SK-N-SH (cell line): ENCODE data around the gene SP2. TPM values are rescaled to one million over a fixed set of nuclear protein-coding genes. Genes with fewer than 3 reads are reported as not detected.
A peak's percentile ranks its signal among the peaks of the same experiment; 100 is the strongest.

ENCODE experiments used
- CTCF ChIA-PET: fragments of 300-600, 350-600 bp; formaldehyde crosslinking; extraction: SDS; loops from one replicate; lab custom pipeline; 2021; lab: Yijun Ruan, JAX
- POLR2A ChIA-PET: fragments of 350-600 bp; sonication (Branson Sonifier 250); formaldehyde crosslinking; extraction: SDS; loops from one replicate; lab custom pipeline; 2020; ENCODE audit warnings: antibody characterized with exemption, inconsistent platforms; lab: Yijun Ruan, JAX
- DNase-seq: peaks from one replicate; pipeline ENCODE4 v3.0.0; 2012
- H2AFZ ChIP-seq: fragments of 200-600 bp; sonication (generic); 2 replicates; pipeline ENCODE4 v1.8.1; 2016; ENCODE audit warnings: antibody characterized with exemption, mild to moderate bottlenecking, low read depth
- H3F3A ChIP-seq: fragments of 200-600 bp; sonication (generic); replicated peaks from 2 replicates; pipeline ENCODE3; 2016; ENCODE audit warnings: antibody characterized with exemption, mild to moderate bottlenecking; ENCODE audit not compliant: insufficient read depth
- H3K27ac ChIP-seq, 2 experiments: fragments of 200-500 bp in 1 of 2; fragments of 200-600 bp in 1 of 2; sonication (Bioruptor generic) in 1 of 2; sonication (generic), shearing (Covaris generic) in 1 of 2; 2 replicates each; pipeline versions ENCODE4 v1.5.1 to v1.6.1; 2014 to 2016; ENCODE audit warnings: low read depth in 2 of 2, inconsistent platforms in 1 of 2, low read length in 1 of 2, mild to moderate bottlenecking in 1 of 2, mixed read lengths in 1 of 2
- H3K27me3 ChIP-seq: fragments of 200-600 bp; sonication (generic), shearing (Covaris generic); 2 replicates; pipeline ENCODE4 v1.6.1; 2016; ENCODE audit warnings: mixed run types; ENCODE audit not compliant: insufficient read depth
- H3K36me3 ChIP-seq, 2 experiments: fragments of 200-500 bp in 1 of 2; fragments of 200-600 bp in 1 of 2; sonication (Bioruptor generic) in 1 of 2; sonication (generic) in 1 of 2; replicated peaks in 1 of 2; 2 replicates each; pipeline versions ENCODE3 to v1.5.1; 2014 to 2016; ENCODE audit warnings: low read length in 1 of 2, mild to moderate bottlenecking in 1 of 2; ENCODE audit not compliant: insufficient read depth in 2 of 2, control insufficient read depth in 1 of 2
- H3K4me1 ChIP-seq, 2 experiments: fragments of 200-500 bp in 1 of 2; fragments of 200-600 bp in 1 of 2; sonication (Bioruptor generic) in 1 of 2; sonication (generic), shearing (Covaris generic) in 1 of 2; 2 replicates each; pipeline versions ENCODE4 v1.5.1 to v1.6.1; 2014 to 2016; ENCODE audit warnings: low read depth in 1 of 2, low read length in 1 of 2, mixed run types in 1 of 2; ENCODE audit not compliant: insufficient read depth in 2 of 2, control insufficient read depth in 1 of 2
- H3K4me2 ChIP-seq: fragments of 200-600 bp; sonication (generic), shearing (Covaris generic); 2 replicates; pipeline ENCODE4 v1.6.1; 2017; ENCODE audit warnings: mixed run types
- H3K4me3 ChIP-seq, 2 experiments: fragments of 200-500 bp in 1 of 2; fragments of 200-600 bp in 1 of 2; sonication (Bioruptor generic) in 1 of 2; sonication (generic), shearing (Covaris generic) in 1 of 2; 2 replicates each; pipeline versions ENCODE4 v1.5.1 to v1.8.1; 2014 to 2016; ENCODE audit warnings: low read depth in 2 of 2, inconsistent platforms in 1 of 2, low read length in 1 of 2, mild to moderate bottlenecking in 1 of 2, mixed read lengths in 1 of 2, moderate library complexity in 1 of 2
- H3K79me2 ChIP-seq: fragments of 200-600 bp; sonication (generic); 2 replicates; pipeline ENCODE4 v1.8.1; 2017; ENCODE audit warnings: mild to moderate bottlenecking; ENCODE audit not compliant: insufficient read depth
- H3K9ac ChIP-seq: fragments of 200-600 bp; sonication (generic); 2 replicates; pipeline ENCODE4 v1.6.1; 2017; ENCODE audit warnings: mixed run types
- H3K9me2 ChIP-seq: fragments of 200-600 bp; sonication (generic); 2 replicates; pipeline ENCODE4 v1.6.1; 2017; ENCODE audit warnings: mixed run types
- H3K9me3 ChIP-seq: fragments of 200-600 bp; sonication (generic); 2 replicates; pipeline ENCODE4 v1.6.1; 2017; ENCODE audit warnings: mixed run types, mild to moderate bottlenecking, moderate library complexity
- H4K20me1 ChIP-seq: fragments of 200-600 bp; sonication (generic); 2 replicates; pipeline ENCODE4 v1.6.1; 2017; ENCODE audit warnings: mild to moderate bottlenecking, mixed run types; ENCODE audit not compliant: insufficient read depth
- CHD2 ChIP-seq: fragments of 150-350 bp; IDR thresholded peaks from 2 replicates; pipeline ENCODE4 v1.6.1; 2018; ENCODE audit warnings: low read length; ENCODE audit not compliant: partially characterized antibody
- EZH2phosphoT487 ChIP-seq: fragments of 200-600 bp; sonication (generic); IDR thresholded peaks from 2 replicates; pipeline ENCODE4 v1.6.1; 2017; ENCODE audit warnings: low read depth, mixed run types, mild to moderate bottlenecking, antibody characterized with exemption, moderate library complexity, borderline replicate concordance
- FOXJ3 ChIP-seq: sonication (generic); formaldehyde crosslinking; IDR thresholded peaks from 2 replicates; pipeline ENCODE4 v1.5.1; 2020; ENCODE audit warnings: mild to moderate bottlenecking, missing genetic modification reagents
- MXI1 ChIP-seq: IDR thresholded peaks from 2 replicates; pipeline ENCODE4 v1.6.1; 2012; ENCODE audit warnings: mild to moderate bottlenecking, low read depth, low read length, improper control_type of control experiment
- NFIC ChIP-seq: IDR thresholded peaks from 2 replicates; pipeline ENCODE4 v1.4.0; 2012; ENCODE audit warnings: borderline replicate concordance
- POLR2AphosphoS5 ChIP-seq: IDR thresholded peaks from 2 replicates; pipeline ENCODE4 v1.6.1; 2012; ENCODE audit warnings: low read depth, low read length
- RCOR1 ChIP-seq: fragments of 150-350 bp; IDR thresholded peaks from 2 replicates; pipeline ENCODE4 v1.6.1; 2017; ENCODE audit warnings: antibody characterized with exemption, low read length
- RFX5 ChIP-seq: IDR thresholded peaks from 2 replicates; pipeline ENCODE4 v1.6.1; 2012; ENCODE audit warnings: mild to moderate bottlenecking, improper control_type of control experiment, low read length
- TEAD4 ChIP-seq: IDR thresholded peaks from 2 replicates; pipeline ENCODE4 v1.4.0; 2012; ENCODE audit warnings: mild to moderate bottlenecking, borderline replicate concordance; ENCODE audit not compliant: insufficient read depth
- WGBS: methylation state at CpG from one replicate; pipeline ENCODE4 v1.1.6; 2017; ENCODE audit warnings: low lambda C conversion rate; 5-methylcytosine and 5-hydroxymethylcytosine counted together
- polyA plus RNA-seq, 3 experiments: library from polyadenylated mRNA; depleted of rRNA; stranded (reverse); fragments of >200 nt; gene quantifications; 2 replicates each; pipeline ENCODE4 v1.2.3, GENCODE V29; 2012
- TF ChIP-seq, protein P1 (sequence below): IDR thresholded peaks from 2 replicates; pipeline ENCODE4 v1.4.0; 2012; ENCODE audit warnings: low read depth
- TF ChIP-seq, protein P2 (sequence below): fragments of 150-350 bp; IDR thresholded peaks from 2 replicates; pipeline ENCODE4 v1.6.1; 2017; ENCODE audit warnings: antibody characterized with exemption, low read length, low read depth, borderline replicate concordance

Gene SP2
- polyA plus RNA-seq, 1 of the 3 experiments (the other 2 are of a cell fraction), result 16.7 TPM

DNA sequence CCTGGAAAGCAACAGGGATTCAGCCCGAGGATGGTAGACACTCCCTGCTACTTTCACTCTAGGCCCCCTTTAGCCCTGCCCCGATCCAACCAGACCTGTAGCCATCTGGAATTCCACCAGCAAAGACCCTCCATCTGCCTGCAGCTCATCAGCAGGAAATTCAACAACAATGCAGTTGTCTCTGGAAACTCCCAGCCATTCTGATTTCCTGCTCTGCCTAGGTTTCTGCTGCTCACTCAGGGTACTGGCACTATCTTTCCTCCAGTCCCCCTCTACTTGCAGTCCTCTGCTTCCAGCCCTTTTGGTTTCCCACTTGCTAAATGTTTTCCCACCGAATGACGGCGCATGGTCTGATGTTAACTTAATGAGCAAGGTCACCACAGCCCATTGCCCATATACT, 42.4 kb upstream of the SP2 start:
- WGBS, result 17% methylated on average over 5 of the region's 5 CpGs
- Histone ChIP-seq H3K79me2 (no peaks in the 10 kb centered on the region), H3F3A (peaks cover 8% of the 10 kb centered on the region), H3K27ac (no peak overlapping the region), H3K4me2 (no peak overlapping the region), H3K27me3 (peaks cover 86% of the 10 kb centered on the region), H3K9me3 (no peaks in the 10 kb centered on the region), H3K4me3 (no peak overlapping the region), H3K9me2 (no peaks in the 10 kb centered on the region), H3K9ac (no peak overlapping the region), H3K4me1 (peaks cover 0 to 8% of the 10 kb centered on the region in 2 experiments; a peak in 1 of 4 replicates), H3K36me3 (no peaks in the 10 kb centered on the region), H2AFZ (no peak overlapping the region), H4K20me1 (0 out of 2 replicates have a peak, but pooled peaks cover 6% of the 10 kb centered on the region)
- POLR2A ChIA-PET, result no interaction called here
- DNase-seq, result no peak
- CTCF ChIA-PET, result interaction anchor here (1.0 to 33.0 kb wide), 4 partner anchors 16 to 117 kb away, joined by 3 to 1447 read pairs (median 289); partner anchors contain the start of genes CDK5RAP3, LRRC46, MRPL10 and SCRN2
- TF ChIP-seq CHD2, result no peak
- 0 out of 2 replicates have a peak, but pooled peaks have one; percentile 7 for TF ChIP-seq EZH2phosphoT487

DNA sequence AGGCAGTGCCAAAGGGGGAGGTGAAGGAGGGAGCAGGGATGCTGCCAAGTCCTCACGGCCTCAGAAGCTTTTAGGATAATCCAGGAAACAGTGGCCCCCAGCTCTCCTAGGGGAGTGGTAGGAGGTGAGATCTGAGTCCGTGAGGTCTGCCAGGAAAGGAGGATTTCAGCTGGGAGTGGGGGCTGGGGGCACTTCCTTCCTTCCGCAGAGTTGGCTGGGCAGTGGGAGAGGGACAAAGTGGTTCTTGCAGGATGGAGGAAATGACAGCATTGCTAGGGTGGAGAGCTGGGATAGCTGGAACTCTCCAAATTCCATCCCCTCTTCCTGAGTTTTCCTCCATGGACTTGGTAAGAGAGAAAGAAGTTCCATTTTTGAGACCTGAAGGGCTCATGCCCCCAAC, 40.3 kb upstream of the SP2 start:
- Histone ChIP-seq H3K9me2 (no peaks in the 10 kb centered on the region), H3K4me1 (peaks cover 0 to 5% of the 10 kb centered on the region in 2 experiments; a peak in 1 of 4 replicates), H3F3A (peaks cover 4% of the 10 kb centered on the region), H3K9ac (no peak overlapping the region), H3K79me2 (no peaks in the 10 kb centered on the region), H2AFZ (no peak overlapping the region), H3K4me3 (no peak overlapping the region), H3K27me3 (peaks cover 77% of the 10 kb centered on the region), H4K20me1 (0 out of 2 replicates have a peak, but pooled peaks cover 6% of the 10 kb centered on the region), H3K4me2 (no peak overlapping the region), H3K36me3 (no peaks in the 10 kb centered on the region), H3K27ac (no peak overlapping the region), H3K9me3 (no peaks in the 10 kb centered on the region)
- no peak for TF ChIP-seq RCOR1
- TF ChIP-seq FOXJ3, result no peak
- TF ChIP-seq, protein P1, sequence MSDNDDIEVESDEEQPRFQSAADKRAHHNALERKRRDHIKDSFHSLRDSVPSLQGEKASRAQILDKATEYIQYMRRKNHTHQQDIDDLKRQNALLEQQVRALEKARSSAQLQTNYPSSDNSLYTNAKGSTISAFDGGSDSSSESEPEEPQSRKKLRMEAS, result no peak
- TF ChIP-seq, protein P2, sequence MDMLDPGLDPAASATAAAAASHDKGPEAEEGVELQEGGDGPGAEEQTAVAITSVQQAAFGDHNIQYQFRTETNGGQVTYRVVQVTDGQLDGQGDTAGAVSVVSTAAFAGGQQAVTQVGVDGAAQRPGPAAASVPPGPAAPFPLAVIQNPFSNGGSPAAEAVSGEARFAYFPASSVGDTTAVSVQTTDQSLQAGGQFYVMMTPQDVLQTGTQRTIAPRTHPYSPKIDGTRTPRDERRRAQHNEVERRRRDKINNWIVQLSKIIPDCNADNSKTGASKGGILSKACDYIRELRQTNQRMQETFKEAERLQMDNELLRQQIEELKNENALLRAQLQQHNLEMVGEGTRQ, result no peak
- TF ChIP-seq MXI1, result no peak
- TF ChIP-seq RFX5, result no peak
- no peak for TF ChIP-seq NFIC
- TF ChIP-seq TEAD4, result no peak
- no peak for TF ChIP-seq POLR2AphosphoS5
- ChIA-PET POLR2A (interaction anchor here (1.1 kb wide), 1 partner anchor 40 kb away, joined by 3 read pairs; the partner anchor contains the start of gene SP2), CTCF (interaction anchor here (0.7 to 33.0 kb wide), 6 partner anchors 9 to 96 kb away, joined by 3 to 1447 read pairs (median 4); partner anchors contain the start of genes LRRC46, MRPL10, SCRN2 and SP2)
- no peak for DNase-seq
- WGBS, result 11% methylated on average over 3 of the region's 3 CpGs
